Measurements from ENCODE around the gene SMOC2.

SMOC2 gene

GRCh38 chr6:168632694-168633093 is 191.7 kb downstream of the SMOC2 start:
- no peaks in the 10 kb centered on the region for H3K9me3 ChIP-seq (ENCODE audit: insufficient read depth, low read length)
- H3K79me2 ChIP-seq (ENCODE audit: low read length) = no peaks in the 10 kb centered on the region
- H3K9ac ChIP-seq (ENCODE audit: low read length) = no peak overlapping the region
- no peak overlapping the region for H3K4me2 ChIP-seq (ENCODE audit: low read length)
- H3K4me3 ChIP-seq (ENCODE audit: low read length) = no peak overlapping the region
- no peaks in the 10 kb centered on the region for H3K4me1 ChIP-seq (ENCODE audit: low read length)
- H4K20me1 ChIP-seq (ENCODE audit: insufficient read depth, low read length) = no peaks in the 10 kb centered on the region
- no peaks in the 10 kb centered on the region for H3K36me3 ChIP-seq (replicated peaks; ENCODE audit: low read depth, low read length)
- TF ChIP-seq, protein P1, sequence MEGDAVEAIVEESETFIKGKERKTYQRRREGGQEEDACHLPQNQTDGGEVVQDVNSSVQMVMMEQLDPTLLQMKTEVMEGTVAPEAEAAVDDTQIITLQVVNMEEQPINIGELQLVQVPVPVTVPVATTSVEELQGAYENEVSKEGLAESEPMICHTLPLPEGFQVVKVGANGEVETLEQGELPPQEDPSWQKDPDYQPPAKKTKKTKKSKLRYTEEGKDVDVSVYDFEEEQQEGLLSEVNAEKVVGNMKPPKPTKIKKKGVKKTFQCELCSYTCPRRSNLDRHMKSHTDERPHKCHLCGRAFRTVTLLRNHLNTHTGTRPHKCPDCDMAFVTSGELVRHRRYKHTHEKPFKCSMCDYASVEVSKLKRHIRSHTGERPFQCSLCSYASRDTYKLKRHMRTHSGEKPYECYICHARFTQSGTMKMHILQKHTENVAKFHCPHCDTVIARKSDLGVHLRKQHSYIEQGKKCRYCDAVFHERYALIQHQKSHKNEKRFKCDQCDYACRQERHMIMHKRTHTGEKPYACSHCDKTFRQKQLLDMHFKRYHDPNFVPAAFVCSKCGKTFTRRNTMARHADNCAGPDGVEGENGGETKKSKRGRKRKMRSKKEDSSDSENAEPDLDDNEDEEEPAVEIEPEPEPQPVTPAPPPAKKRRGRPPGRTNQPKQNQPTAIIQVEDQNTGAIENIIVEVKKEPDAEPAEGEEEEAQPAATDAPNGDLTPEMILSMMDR (IDR thresholded peaks at IDR 0.05; ENCODE audit: low read depth, low read length) = no peak
- TF ChIP-seq EZH2phosphoT487 (IDR thresholded peaks at IDR 0.05; ENCODE audit: low read depth) = no peak
- no peak overlapping the region for H3K27ac ChIP-seq (ENCODE audit: low read length)
- no peaks in the 10 kb centered on the region for H3K27me3 ChIP-seq (ENCODE audit: low read depth, low read length)
- no peak overlapping the region for H2AFZ ChIP-seq (ENCODE audit: low read depth, low read length)

DNA sequence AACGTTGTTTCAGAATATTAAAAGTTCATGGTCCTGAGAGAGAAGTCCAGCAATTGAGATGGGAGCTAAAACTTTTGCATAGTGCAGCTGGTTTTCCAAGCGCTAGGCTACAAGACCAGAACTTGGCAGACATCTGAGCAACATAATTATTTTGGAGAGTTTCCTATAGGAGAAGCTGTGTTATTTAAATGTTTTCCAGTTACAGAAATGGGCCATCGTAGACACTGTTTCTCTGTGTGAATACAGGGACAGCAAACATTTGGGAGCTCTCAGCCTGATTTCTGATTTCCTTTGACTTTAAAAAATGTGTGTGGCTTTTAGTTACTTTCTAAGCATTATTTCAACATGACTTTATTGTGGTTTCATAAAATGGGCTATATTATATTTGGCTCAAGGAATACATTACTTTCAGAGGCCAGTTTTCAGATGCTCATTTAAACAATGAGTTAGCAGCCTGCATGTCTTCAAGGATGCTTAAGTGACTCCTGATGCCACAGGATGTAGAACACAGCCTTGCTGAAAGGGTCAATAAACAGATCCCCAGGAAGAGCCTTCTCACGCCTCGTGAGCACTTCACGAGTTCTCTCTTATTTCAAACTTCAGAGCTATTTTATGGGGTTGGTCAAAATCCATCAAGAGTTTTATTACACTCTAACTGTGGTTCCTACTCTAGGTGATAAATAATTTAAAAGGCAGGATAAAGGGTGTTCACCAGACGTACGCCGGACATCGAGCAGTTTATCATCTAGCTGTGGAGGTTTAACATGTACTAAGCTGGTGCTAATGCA is 193.8 kb downstream of the SMOC2 start:
- Histone ChIP-seq H3K27ac (ENCODE audit: low read length) (no peak overlapping the region), H2AFZ (ENCODE audit: low read depth, low read length) (no peak overlapping the region), H3K4me1 (ENCODE audit: low read length) (no peaks in the 10 kb centered on the region), H3K4me2 (ENCODE audit: low read length) (no peak overlapping the region), H3K9ac (ENCODE audit: low read length) (no peak overlapping the region), H3K36me3 (replicated peaks; ENCODE audit: low read depth, low read length) (no peaks in the 10 kb centered on the region), H3K79me2 (ENCODE audit: low read length) (no peaks in the 10 kb centered on the region), H3K27me3 (ENCODE audit: low read depth, low read length) (no peaks in the 10 kb centered on the region), H3K9me3 (ENCODE audit: insufficient read depth, low read length) (no peaks in the 10 kb centered on the region), H3K4me3 (ENCODE audit: low read length) (no peak overlapping the region), H4K20me1 (ENCODE audit: insufficient read depth, low read length) (no peaks in the 10 kb centered on the region)
- TF ChIP-seq, protein P1 (IDR thresholded peaks at IDR 0.05; ENCODE audit: low read depth, low read length) = no peak
- TF ChIP-seq EZH2phosphoT487 (IDR thresholded peaks at IDR 0.05; ENCODE audit: low read depth) = no peak

DNA sequence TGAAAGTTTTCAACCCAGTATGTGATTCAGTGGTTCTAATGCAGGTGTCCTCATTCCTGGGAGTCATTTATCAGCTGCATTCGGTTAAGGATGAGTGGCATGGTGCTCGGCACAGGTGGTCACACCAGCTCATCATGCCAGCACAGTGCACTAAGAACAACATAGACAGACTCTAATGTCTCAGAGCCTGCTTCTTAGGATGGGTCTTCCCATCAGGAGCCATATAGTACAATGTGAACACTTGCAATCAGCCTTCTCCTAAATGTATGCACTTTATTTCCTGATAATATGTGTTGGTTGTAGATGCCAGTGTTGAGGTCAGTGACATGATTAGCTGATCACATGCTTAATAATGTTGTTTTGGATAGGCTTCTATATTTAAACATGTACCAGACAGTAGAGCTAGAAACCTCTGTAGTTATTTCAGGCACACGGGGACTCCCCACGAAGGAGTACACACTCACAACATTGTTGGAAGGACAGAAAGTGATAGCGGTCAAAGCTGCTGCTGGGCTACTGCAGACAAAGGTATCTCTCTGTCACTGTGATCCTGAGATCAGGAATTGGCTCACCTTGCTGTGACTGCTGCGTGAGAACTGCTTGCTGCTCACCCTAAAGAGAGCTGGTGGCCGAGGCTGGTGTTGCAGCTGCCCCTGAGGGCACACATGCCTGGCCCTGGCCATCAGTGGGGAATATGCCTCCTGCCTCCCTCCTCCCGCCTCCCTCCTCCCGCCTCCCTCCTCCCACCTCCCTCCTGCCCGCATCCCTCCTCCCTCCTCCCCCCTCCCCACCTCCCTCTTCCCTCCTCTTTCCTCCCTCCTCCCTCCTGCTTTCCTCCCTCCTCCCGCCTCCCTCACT is 195.4 kb downstream of the SMOC2 start:
- Histone ChIP-seq H3K27ac (ENCODE audit: low read length) (no peak overlapping the region), H3K79me2 (ENCODE audit: low read length) (no peaks in the 10 kb centered on the region), H3K4me1 (ENCODE audit: low read length) (no peaks in the 10 kb centered on the region), H3K27me3 (ENCODE audit: low read depth, low read length) (no peaks in the 10 kb centered on the region), H3K4me2 (ENCODE audit: low read length) (no peak overlapping the region), H3K9me3 (ENCODE audit: insufficient read depth, low read length) (no peaks in the 10 kb centered on the region), H3K9ac (ENCODE audit: low read length) (no peak overlapping the region), H4K20me1 (ENCODE audit: insufficient read depth, low read length) (no peaks in the 10 kb centered on the region), H3K36me3 (replicated peaks; ENCODE audit: low read depth, low read length) (no peaks in the 10 kb centered on the region), H3K4me3 (ENCODE audit: low read length) (no peak overlapping the region), H2AFZ (ENCODE audit: low read depth, low read length) (no peak overlapping the region)
- TF ChIP-seq, protein P1 (IDR thresholded peaks at IDR 0.05; ENCODE audit: low read depth, low read length) = no peak
- no peak for TF ChIP-seq EZH2phosphoT487 (IDR thresholded peaks at IDR 0.05; ENCODE audit: low read depth)

- Histone ChIP-seq H3K4me2 (ENCODE audit: low read length) (no peak overlapping the region), H3K4me3 (ENCODE audit: low read length) (no peak overlapping the region)
Observed at GRCh38 chr6:168637834-168638233, 196.8 kb downstream of the SMOC2 start.

More at GRCh38 chr6:168637834-168638233, 196.8 kb downstream of the SMOC2 start:
- no peaks in the 10 kb centered on the region for H3K9me3 ChIP-seq (ENCODE audit: insufficient read depth, low read length)
- TF ChIP-seq, protein P1 (IDR thresholded peaks at IDR 0.05; ENCODE audit: low read depth, low read length) = no peak
- TF ChIP-seq EZH2phosphoT487 (IDR thresholded peaks at IDR 0.05; ENCODE audit: low read depth) = no peak
- no peaks in the 10 kb centered on the region for H4K20me1 ChIP-seq (ENCODE audit: insufficient read depth, low read length)
- no peak overlapping the region for H2AFZ ChIP-seq (ENCODE audit: low read depth, low read length)
- no peak overlapping the region for H3K27ac ChIP-seq (ENCODE audit: low read length)
- H3K36me3 ChIP-seq (replicated peaks; ENCODE audit: low read depth, low read length) = no peaks in the 10 kb centered on the region
- no peak overlapping the region for H3K9ac ChIP-seq (ENCODE audit: low read length)
- no peaks in the 10 kb centered on the region for H3K4me1 ChIP-seq (ENCODE audit: low read length)
- H3K79me2 ChIP-seq (ENCODE audit: low read length) = no peaks in the 10 kb centered on the region
- no peaks in the 10 kb centered on the region for H3K27me3 ChIP-seq (ENCODE audit: low read depth, low read length)

Data from OCI-LY3 (cell line).